Natural killer cell (primary cell): ENCODE data around the gene IP6K1. TPM values are rescaled to one million over a fixed set of nuclear protein-coding genes. Genes with fewer than 3 reads are reported as not detected.
A peak's percentile ranks its signal among the peaks of the same experiment; 100 is the strongest.
"Not testable (repeated sequence)": the region's sequence is repeated elsewhere in the genome, so short reads cannot be mapped to it uniquely, and the experiment has no call there.

ENCODE experiments used
- ATAC-seq, 3 donors: fragments of 150-1000 bp in 2 of 3; fragments of 200-7000 bp in 1 of 3; cut with Tn5 transposase; 1 replicate in 1 of 3; 2 replicates in 2 of 3; pipeline ENCODE4 v1.10.0; 2021; ENCODE audit warnings: mild to moderate bottlenecking in 2 of 3, moderate library complexity in 2 of 3
- DNase-seq, 2 donors: peaks; one replicate each; pipeline versions ENCODE4 v3.0.0 to v3.0.0-alpha.2; 2013 to 2021; ENCODE audit warnings: mixed read lengths in 1 of 2
- H3K27ac ChIP-seq: one replicate; pipeline ENCODE4 v1.5.1; 2013; ENCODE audit warnings: mild to moderate bottlenecking, low read length
- H3K27me3 ChIP-seq: one replicate; pipeline ENCODE4 v1.6.1; 2013; ENCODE audit warnings: low read length; ENCODE audit not compliant: control insufficient read depth, insufficient read depth
- H3K36me3 ChIP-seq: one replicate; pipeline ENCODE4 v1.6.1; 2013; ENCODE audit warnings: low read length; ENCODE audit not compliant: control insufficient read depth, insufficient read depth
- H3K4me1 ChIP-seq: one replicate; pipeline ENCODE4 v1.6.1; 2013; ENCODE audit warnings: low read length; ENCODE audit not compliant: control insufficient read depth, insufficient read depth
- H3K4me3 ChIP-seq: one replicate; pipeline ENCODE4 v1.5.1; 2013; ENCODE audit warnings: low read length
- H3K9me3 ChIP-seq: one replicate; pipeline ENCODE4 v1.6.1; 2013; ENCODE audit warnings: low read length; ENCODE audit not compliant: control insufficient read depth, insufficient read depth
- H3K27ac Mint-ChIP-seq, 2 donors: one replicate each; pipeline ENCODE4 v1.8.0; 2022; ENCODE audit warnings: mild to moderate bottlenecking in 2 of 2, mixed read lengths in 2 of 2, moderate library complexity in 1 of 2
- H3K27me3 Mint-ChIP-seq, 2 donors: one replicate each; pipeline ENCODE4 v1.8.0; 2022; ENCODE audit warnings: low read depth in 2 of 2, mixed read lengths in 2 of 2
- H3K36me3 Mint-ChIP-seq: one replicate; pipeline ENCODE4 v1.8.0; 2022; ENCODE audit warnings: mixed read lengths
- H3K4me1 Mint-ChIP-seq, 2 donors: one replicate each; pipeline ENCODE4 v1.8.0; 2022; ENCODE audit warnings: mixed read lengths in 2 of 2
- H3K4me3 Mint-ChIP-seq: one replicate; pipeline ENCODE4 v1.8.0; 2022; ENCODE audit warnings: mild to moderate bottlenecking, moderate library complexity, mixed read lengths
- H3K9me3 Mint-ChIP-seq, 2 donors: one replicate each; pipeline ENCODE4 v1.8.0; 2022; ENCODE audit warnings: mixed read lengths in 2 of 2
- WGBS: methylation state at CpG from one replicate; pipeline ENCODE4 v1.1.7; 2013; ENCODE audit warnings: missing lambda C conversion rate; ENCODE audit not compliant: insufficient coverage; 5-methylcytosine and 5-hydroxymethylcytosine counted together
- intact Hi-C: fragments of 100-400 bp; cut with micrococcal nuclease; formaldehyde crosslinking; loops from one replicate; pipeline ENCODE4 v1.14.2; 2022
- total RNA-seq, 4 donors: library from RNA; stranded (reverse); fragments of 120-200 nt in 1 of 4; gene quantifications; one replicate each; pipeline versions ENCODE4 v1.2.3 to v1.2.4, GENCODE V29; 2013 to 2022
- TF ChIP-seq, protein P1 (sequence below): fragments of 200-600 bp; IDR thresholded peaks from one replicate; pipeline ENCODE4 v1.8.0; 2022; ENCODE audit warnings: antibody characterized with exemption

IP6K1 gene
- total RNA-seq, 3 donors from 2014 or later (not counting 1 experiment from before 2014, with no cell fraction given), result 53.7 to 68.7 (median 57.9) TPM

DNA sequence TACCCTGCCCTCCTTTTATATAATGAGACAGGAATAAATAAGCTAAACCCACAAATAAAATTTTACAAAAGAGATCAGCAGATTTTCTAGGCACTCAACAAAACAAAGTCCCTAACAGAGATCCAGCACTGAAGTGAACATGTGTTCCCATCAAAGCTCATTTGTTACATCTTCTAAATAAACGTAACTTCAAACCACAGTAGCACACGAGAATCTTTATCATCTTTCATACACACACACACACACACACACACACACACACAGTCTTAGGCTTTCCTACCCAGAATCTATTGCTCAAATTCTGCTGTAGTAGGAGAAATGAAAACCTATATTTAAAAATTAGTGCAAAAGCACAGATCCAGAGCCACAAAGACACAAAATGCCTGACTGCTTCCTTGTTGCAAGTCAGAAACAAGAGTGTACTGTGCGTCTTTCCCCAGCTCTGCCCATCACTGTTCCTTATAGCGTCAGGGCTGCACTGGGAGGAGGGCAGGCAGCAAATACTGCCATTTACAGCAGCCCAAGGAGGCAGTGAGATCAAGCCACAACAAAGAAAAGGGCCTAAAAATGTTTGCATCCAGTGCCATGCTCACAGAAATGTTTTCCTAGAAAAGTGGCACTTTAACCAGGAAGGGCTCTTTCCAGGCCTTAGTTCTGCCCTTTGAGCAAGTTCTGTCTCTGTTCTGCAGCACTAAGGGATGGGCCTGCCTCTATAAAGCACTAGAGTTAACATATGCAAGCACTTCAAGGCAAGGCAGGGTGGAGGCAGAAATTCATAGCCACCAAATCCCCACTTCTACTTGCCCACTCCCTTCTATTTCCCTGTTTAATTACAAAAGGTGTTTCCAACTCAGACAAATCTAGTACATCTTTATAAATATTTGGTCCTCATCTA, 6.0 kb downstream of the IP6K1 start:
- no peak for ATAC-seq
- H3K27me3 ChIP-seq, result no peaks in the 10 kb centered on the region
- no peak for DNase-seq
- H3K9me3 ChIP-seq, result no peaks in the 10 kb centered on the region
- no peaks in the 10 kb centered on the region for H3K27me3 Mint-ChIP-seq
- H3K4me3 ChIP-seq, result no peak overlapping the region
- peaks cover 23% of the 10 kb centered on the region for H3K4me1 ChIP-seq
- H3K9me3 Mint-ChIP-seq, result no peaks in the 10 kb centered on the region
- peaks cover 27 to 35% of the 10 kb centered on the region in 2 donors for H3K4me1 Mint-ChIP-seq
- TF ChIP-seq, protein P1, sequence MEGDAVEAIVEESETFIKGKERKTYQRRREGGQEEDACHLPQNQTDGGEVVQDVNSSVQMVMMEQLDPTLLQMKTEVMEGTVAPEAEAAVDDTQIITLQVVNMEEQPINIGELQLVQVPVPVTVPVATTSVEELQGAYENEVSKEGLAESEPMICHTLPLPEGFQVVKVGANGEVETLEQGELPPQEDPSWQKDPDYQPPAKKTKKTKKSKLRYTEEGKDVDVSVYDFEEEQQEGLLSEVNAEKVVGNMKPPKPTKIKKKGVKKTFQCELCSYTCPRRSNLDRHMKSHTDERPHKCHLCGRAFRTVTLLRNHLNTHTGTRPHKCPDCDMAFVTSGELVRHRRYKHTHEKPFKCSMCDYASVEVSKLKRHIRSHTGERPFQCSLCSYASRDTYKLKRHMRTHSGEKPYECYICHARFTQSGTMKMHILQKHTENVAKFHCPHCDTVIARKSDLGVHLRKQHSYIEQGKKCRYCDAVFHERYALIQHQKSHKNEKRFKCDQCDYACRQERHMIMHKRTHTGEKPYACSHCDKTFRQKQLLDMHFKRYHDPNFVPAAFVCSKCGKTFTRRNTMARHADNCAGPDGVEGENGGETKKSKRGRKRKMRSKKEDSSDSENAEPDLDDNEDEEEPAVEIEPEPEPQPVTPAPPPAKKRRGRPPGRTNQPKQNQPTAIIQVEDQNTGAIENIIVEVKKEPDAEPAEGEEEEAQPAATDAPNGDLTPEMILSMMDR, result no peak
- peaks cover 8% of the 10 kb centered on the region for H3K36me3 ChIP-seq
- WGBS, result 74% methylated on average over 3 of the region's 4 CpGs
- H3K4me3 Mint-ChIP-seq, result peak overlapping the region; percentile 35
- intact Hi-C loops, result no loop called here
- no peaks in the 10 kb centered on the region for H3K36me3 Mint-ChIP-seq
- H3K27ac Mint-ChIP-seq, result peak overlapping the region; percentile 11 to 57
- no peak overlapping the region for H3K27ac ChIP-seq

GRCh38 chr3:49779358-49780079, 6.8 kb downstream of the IP6K1 start:
- Histone ChIP-seq H3K27me3 (no peaks in the 10 kb centered on the region), H3K4me3 (no peak overlapping the region), H3K27ac (no peak overlapping the region), H3K36me3 (peaks cover 8% of the 10 kb centered on the region), H3K9me3 (no peaks in the 10 kb centered on the region), H3K4me1 (peaks cover 15% of the 10 kb centered on the region)
- Mint-ChIP-seq H3K9me3 (no peaks in the 10 kb centered on the region), H3K27ac (peak overlapping the region; percentile 51 to 57), H3K4me3 (peak overlapping the region; percentile 35), H3K36me3 (no peaks in the 10 kb centered on the region), H3K4me1 (peaks cover 28 to 37% of the 10 kb centered on the region in 2 donors), H3K27me3 (no peaks in the 10 kb centered on the region)
- DNase-seq, result no peak
- no peak for ATAC-seq
- TF ChIP-seq, protein P1, result no peak
- intact Hi-C loops, result no loop called here
- WGBS, result 96% methylated on average over 3 of the region's 5 CpGs

DNA sequence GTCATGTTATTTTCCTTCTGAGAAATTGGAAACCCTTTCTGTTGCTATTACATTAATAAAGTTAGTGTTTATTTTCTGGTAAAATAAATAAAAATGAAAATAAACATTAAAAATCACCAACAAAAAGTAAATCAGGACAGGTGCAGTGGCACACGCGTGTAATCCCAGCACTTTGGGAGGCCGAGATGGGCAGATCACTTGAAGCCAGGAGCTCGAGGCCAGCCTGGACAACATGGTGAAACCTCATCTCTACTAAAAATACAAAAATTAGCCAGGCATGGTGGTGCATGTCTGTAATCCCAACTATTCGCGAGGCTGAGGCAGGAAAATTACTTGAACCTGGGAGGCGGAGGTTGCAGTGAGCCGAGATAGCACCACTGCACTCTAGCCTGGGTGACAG, 10.2 kb downstream of the IP6K1 start:
- H3K27me3 Mint-ChIP-seq, DNase-seq, H3K9me3 Mint-ChIP-seq, H3K4me3 ChIP-seq, H3K36me3 ChIP-seq, H3K27ac ChIP-seq, H3K27me3 ChIP-seq, H3K27ac Mint-ChIP-seq, H3K36me3 Mint-ChIP-seq, H3K4me3 Mint-ChIP-seq, H3K4me1 ChIP-seq, H3K9me3 ChIP-seq, ATAC-seq, intact Hi-C loops: not testable (repeated sequence)
- WGBS, result 97% methylated on average over 8 of the region's 8 CpGs
- peaks cover 30 to 33% of the 10 kb centered on the region in 2 donors for H3K4me1 Mint-ChIP-seq

- ATAC-seq (no peak), DNase-seq (no peak)
- Histone ChIP-seq H3K4me1 (peaks cover 3% of the 10 kb centered on the region), H3K27me3 (no peaks in the 10 kb centered on the region), H3K4me3 (no peak overlapping the region), H3K9me3 (no peaks in the 10 kb centered on the region), H3K27ac (no peak overlapping the region), H3K36me3 (no peaks in the 10 kb centered on the region)
- Mint-ChIP-seq H3K36me3 (no peaks in the 10 kb centered on the region), H3K9me3 (no peaks in the 10 kb centered on the region), H3K4me1 (peaks cover 26 to 27% of the 10 kb centered on the region in 2 donors), H3K27ac (no peak overlapping the region), H3K27me3 (no peaks in the 10 kb centered on the region), H3K4me3 (no peak overlapping the region)
- intact Hi-C loops, result no loop called here
- WGBS, result 92% methylated on average over 2 of the region's 3 CpGs
- TF ChIP-seq, protein P1, result no peak
These were observed 10.8 kb downstream of the IP6K1 start for GRCh38 chr3:49775538-49775937.
